Dendritic cell treated with granulocyte-macrophage colony-stimulating factor and Interleukin-4, amounts not matched to agents 40 ng/mL and 50 ng/mL, for 4 days (primary cell): ENCODE measurements around the gene HSPB2.

ENCODE experiments used
- H3K27ac Mint-ChIP-seq: one replicate; pipeline ENCODE4 v1.8.0; 2022; ENCODE audit warnings: mild to moderate bottlenecking, mixed read lengths
- H3K27me3 Mint-ChIP-seq: one replicate; pipeline ENCODE4 v1.8.0; 2022; ENCODE audit warnings: mild to moderate bottlenecking, mixed read lengths
- H3K36me3 Mint-ChIP-seq: one replicate; pipeline ENCODE4 v1.8.0; 2022; ENCODE audit warnings: low read depth, mixed read lengths
- H3K4me1 Mint-ChIP-seq: one replicate; pipeline ENCODE4 v1.8.0; 2022; ENCODE audit warnings: low read depth, mixed read lengths
- H3K4me3 Mint-ChIP-seq: one replicate; pipeline ENCODE4 v1.8.0; 2022; ENCODE audit warnings: mild to moderate bottlenecking, moderate library complexity, mixed read lengths
- H3K9me3 Mint-ChIP-seq: one replicate; pipeline ENCODE4 v1.8.0; 2022; ENCODE audit warnings: mixed read lengths
- intact Hi-C: fragments of 100-400 bp; cut with micrococcal nuclease; formaldehyde crosslinking; loops from one replicate; pipeline ENCODE4 v1.15.0; 2022

Gene HSPB2

GRCh38 chr11:111906680-111907079 is 5.9 kb upstream of the HSPB2 start:
- Mint-ChIP-seq H3K9me3 (peaks cover 14% of the 10 kb centered on the region), H3K4me1 (no peaks in the 10 kb centered on the region), H3K27ac (no peak overlapping the region), H3K36me3 (no peaks in the 10 kb centered on the region), H3K4me3 (no peak overlapping the region), H3K27me3 (peaks cover 18% of the 10 kb centered on the region)
- intact Hi-C loops: no loop called here

- no peaks in the 10 kb centered on the region for H3K36me3 Mint-ChIP-seq
- no peak overlapping the region for H3K27ac Mint-ChIP-seq
- peaks cover 39% of the 10 kb centered on the region for H3K27me3 Mint-ChIP-seq
- H3K9me3 Mint-ChIP-seq: peaks cover 14% of the 10 kb centered on the region
- intact Hi-C loops: no loop called here
- no peak overlapping the region for H3K4me3 Mint-ChIP-seq
- H3K4me1 Mint-ChIP-seq: no peaks in the 10 kb centered on the region
Observed at GRCh38 chr11:111908639-111909305, 3.8 kb upstream of the HSPB2 start.

DNA sequence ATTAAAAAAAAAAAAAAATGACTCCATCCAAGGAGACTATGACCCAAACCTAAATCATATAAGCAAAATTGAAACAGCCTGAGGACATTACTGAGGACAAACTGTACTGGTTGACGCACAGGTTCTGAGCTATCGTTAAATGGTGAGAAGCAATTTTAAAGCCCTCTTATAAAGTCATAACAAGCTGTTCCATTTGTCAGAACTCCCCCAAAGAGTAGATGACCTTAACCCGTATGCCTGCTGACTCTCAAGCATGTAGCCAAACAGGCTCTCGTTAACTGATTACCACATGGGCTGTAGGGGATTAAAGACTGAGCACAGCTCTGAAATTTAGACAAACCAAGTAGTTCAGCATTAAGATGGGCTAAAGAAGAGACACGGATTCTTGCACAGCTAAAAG is 3.2 kb upstream of the HSPB2 start:
- Mint-ChIP-seq H3K4me3 (no peak overlapping the region), H3K27ac (no peak overlapping the region), H3K27me3 (peaks cover 42% of the 10 kb centered on the region), H3K9me3 (peaks cover 14% of the 10 kb centered on the region), H3K4me1 (no peaks in the 10 kb centered on the region), H3K36me3 (no peaks in the 10 kb centered on the region)
- intact Hi-C loops: no loop called here

- Mint-ChIP-seq H3K4me3 (no peak overlapping the region), H3K27me3 (peaks cover 51% of the 10 kb centered on the region), H3K27ac (no peak overlapping the region), H3K9me3 (no peaks in the 10 kb centered on the region), H3K4me1 (no peaks in the 10 kb centered on the region), H3K36me3 (no peaks in the 10 kb centered on the region)
- intact Hi-C loops: no loop called here
Observed at GRCh38 chr11:111910676-111911562, 1.6 kb upstream of the HSPB2 start.

GRCh38 chr11:111911563-111912401 is 752 bp upstream of the HSPB2 start, which contains the start of gene CRYAB:
Gene CRYAB (minus strand): TSS chr11:111911770. CDS start chr11:111911724, 46 bp downstream.
- H3K4me3 Mint-ChIP-seq: no peak within 1 kb of the TSS
- intact Hi-C loops: no loop called here
- no peaks in the 10 kb centered on the region for H3K9me3 Mint-ChIP-seq
- no peak within 1 kb of the TSS for H3K27ac Mint-ChIP-seq
- H3K4me1 Mint-ChIP-seq: no peaks in the 10 kb centered on the region
- H3K27me3 Mint-ChIP-seq: peaks cover 59% of the 10 kb centered on the region
- no peaks in the 10 kb centered on the region for H3K36me3 Mint-ChIP-seq

DNA sequence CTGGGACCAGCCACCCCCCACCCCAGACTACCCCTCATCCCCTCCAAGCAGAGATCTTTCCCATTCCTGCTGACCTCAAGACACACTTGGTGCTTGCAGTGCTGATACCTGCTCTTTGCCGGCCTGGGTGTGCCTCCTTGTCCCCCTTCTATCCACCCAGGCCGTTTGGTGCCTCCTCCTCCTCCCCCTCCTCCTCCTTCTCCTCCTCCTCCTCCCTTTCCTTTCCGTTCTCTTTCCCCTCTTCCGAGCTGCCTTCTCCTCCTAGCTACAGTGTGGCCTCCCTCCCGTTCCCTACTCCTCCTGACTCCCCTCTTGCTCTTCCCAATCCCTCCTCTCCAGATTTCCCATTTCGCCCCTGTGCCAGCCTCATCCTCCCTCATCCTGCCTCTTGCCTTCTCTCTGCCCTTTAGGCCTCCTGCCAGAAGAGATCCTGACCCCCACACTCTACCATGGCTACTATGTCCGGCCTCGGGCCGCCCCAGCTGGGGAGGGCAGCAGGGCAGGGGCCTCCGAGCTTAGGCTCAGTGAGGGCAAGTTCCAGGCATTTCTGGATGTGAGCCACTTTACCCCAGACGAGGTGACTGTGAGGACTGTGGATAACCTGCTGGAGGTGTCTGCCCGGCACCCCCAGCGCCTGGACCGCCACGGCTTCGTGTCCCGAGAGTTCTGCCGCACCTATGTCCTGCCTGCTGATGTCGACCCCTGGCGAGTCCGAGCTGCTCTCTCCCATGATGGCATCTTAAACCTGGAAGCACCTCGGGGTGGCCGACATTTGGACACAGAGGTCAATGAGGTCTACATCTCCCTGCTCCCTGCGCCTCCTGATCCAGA is 712 bp downstream of the HSPB2 start:
- intact Hi-C loops: no loop called here
- no peak overlapping the region for H3K27ac Mint-ChIP-seq
- no peak overlapping the region for H3K4me3 Mint-ChIP-seq
- H3K27me3 Mint-ChIP-seq: peaks cover 65% of the 10 kb centered on the region
- H3K4me1 Mint-ChIP-seq: no peaks in the 10 kb centered on the region
- H3K9me3 Mint-ChIP-seq: no peaks in the 10 kb centered on the region
- no peaks in the 10 kb centered on the region for H3K36me3 Mint-ChIP-seq

GRCh38 chr11:111913997-111914396 is 1.5 kb downstream of the HSPB2 start:
- H3K4me1 Mint-ChIP-seq: no peaks in the 10 kb centered on the region
- peaks cover 65% of the 10 kb centered on the region for H3K27me3 Mint-ChIP-seq
- no peak overlapping the region for H3K27ac Mint-ChIP-seq
- H3K9me3 Mint-ChIP-seq: no peaks in the 10 kb centered on the region
- intact Hi-C loops: no loop called here
- no peaks in the 10 kb centered on the region for H3K36me3 Mint-ChIP-seq
- H3K4me3 Mint-ChIP-seq: no peak overlapping the region

GRCh38 chr11:111916768-111917167 is 4.2 kb downstream of the HSPB2 start:
- Mint-ChIP-seq H3K27me3 (peaks cover 46% of the 10 kb centered on the region), H3K4me3 (no peak overlapping the region), H3K4me1 (no peaks in the 10 kb centered on the region), H3K27ac (no peak overlapping the region), H3K36me3 (no peaks in the 10 kb centered on the region), H3K9me3 (no peaks in the 10 kb centered on the region)
- intact Hi-C loops: no loop called here

DNA sequence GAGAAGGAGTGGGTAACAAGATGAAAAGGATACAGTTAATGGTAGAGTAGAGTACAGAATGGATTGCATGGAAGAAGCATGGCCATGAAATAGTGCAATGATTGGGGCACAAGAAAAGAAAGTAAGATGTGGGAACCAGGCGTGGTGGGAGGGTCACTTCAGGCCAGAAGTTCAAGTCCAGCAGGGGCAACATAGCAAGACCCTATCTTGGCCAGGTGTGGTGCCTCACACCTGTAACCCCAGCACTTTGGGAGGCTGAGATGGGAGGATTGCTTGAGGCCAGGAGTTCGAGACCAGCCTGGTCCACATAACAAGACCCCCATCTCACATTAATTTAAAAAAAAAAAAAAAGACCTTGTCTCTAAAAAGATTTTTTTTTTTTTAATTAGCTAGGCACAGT is 4.8 kb downstream of the HSPB2 start:
- intact Hi-C loops: no loop called here
- Mint-ChIP-seq H3K4me3 (no peak overlapping the region), H3K27ac (no peak overlapping the region), H3K4me1 (no peaks in the 10 kb centered on the region), H3K27me3 (peaks cover 40% of the 10 kb centered on the region), H3K36me3 (no peaks in the 10 kb centered on the region), H3K9me3 (no peaks in the 10 kb centered on the region)

DNA sequence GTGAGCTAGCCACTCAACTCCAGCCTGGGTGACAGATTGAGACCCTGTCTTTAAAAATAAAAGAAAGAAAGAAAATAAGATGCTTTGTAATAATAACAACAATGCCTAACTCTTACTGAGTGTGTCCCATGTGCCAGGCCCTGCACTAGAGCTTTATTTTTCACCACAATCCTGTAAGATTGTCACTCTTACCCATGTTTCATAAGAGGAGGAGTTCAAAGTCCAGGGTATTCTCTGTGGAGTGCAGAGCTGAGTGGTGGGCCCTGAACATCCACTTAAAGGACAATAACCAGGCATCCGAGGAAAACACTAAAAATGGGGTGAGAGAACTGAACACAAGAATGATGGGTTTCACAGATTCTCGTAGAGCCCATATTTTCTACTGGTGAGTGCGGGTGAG is 5.3 kb downstream of the HSPB2 start:
- Mint-ChIP-seq H3K9me3 (no peaks in the 10 kb centered on the region), H3K4me3 (no peak overlapping the region), H3K36me3 (no peaks in the 10 kb centered on the region), H3K27ac (no peak overlapping the region), H3K4me1 (no peaks in the 10 kb centered on the region), H3K27me3 (peaks cover 35% of the 10 kb centered on the region)
- intact Hi-C loops: no loop called here

GRCh38 chr11:111918390-111919256 is 6.1 kb downstream of the HSPB2 start, which contains the start of gene C11orf52:
Gene C11orf52 (plus strand): TSS chr11:111918913. CDS start chr11:111918973, 60 bp downstream.
- intact Hi-C loops: no loop called here
- Mint-ChIP-seq H3K36me3 (no peaks in the 10 kb centered on the region), H3K27me3 (peaks cover 27% of the 10 kb centered on the region), H3K27ac (no peak within 1 kb of the TSS), H3K9me3 (no peaks in the 10 kb centered on the region), H3K4me1 (no peaks in the 10 kb centered on the region), H3K4me3 (no peak within 1 kb of the TSS)

DNA sequence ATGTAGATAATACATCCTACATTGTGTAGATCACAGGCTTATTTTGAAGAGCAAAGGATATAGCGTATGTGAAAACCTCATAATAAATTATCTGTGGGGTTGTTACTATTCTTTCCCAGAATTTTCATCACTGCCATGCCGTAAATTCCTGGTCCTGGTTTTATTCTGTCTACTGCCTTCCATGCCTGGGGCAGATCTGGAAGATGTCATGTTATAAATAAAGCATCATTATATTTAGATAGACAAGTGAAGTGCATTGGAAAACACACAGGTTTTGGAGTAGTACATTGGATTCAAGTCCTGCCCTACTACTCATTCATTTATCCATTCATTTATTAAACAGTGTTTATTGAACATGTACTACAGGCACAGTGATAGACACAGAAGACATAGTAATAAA is 8.4 kb downstream of the HSPB2 start:
- Mint-ChIP-seq H3K4me3 (no peak overlapping the region), H3K27me3 (peaks cover 14% of the 10 kb centered on the region), H3K27ac (no peak overlapping the region), H3K9me3 (no peaks in the 10 kb centered on the region), H3K4me1 (peaks cover 3% of the 10 kb centered on the region), H3K36me3 (no peaks in the 10 kb centered on the region)
- intact Hi-C loops: no loop called here
